OCI-LY3 (cell line): ENCODE data around the gene FBXO42.

ENCODE experiments used
- H2AFZ ChIP-seq: fragments of 200-600, 300-600 bp; shearing (Covaris generic); 2 replicates; pipeline ENCODE4 v1.6.0; 2014; ENCODE audit warnings: antibody characterized with exemption, low read depth, low read length
- H3K27ac ChIP-seq: fragments of 200-600, 300-600 bp; sonication (generic); 2 replicates; pipeline ENCODE4 v1.5.1; 2014; ENCODE audit warnings: mild to moderate bottlenecking, low read length, moderate library complexity, mixed read lengths
- H3K27me3 ChIP-seq: fragments of 200-600, 300-600 bp; sonication (generic); 2 replicates; pipeline ENCODE4 v1.6.1; 2014; ENCODE audit warnings: low read depth, low read length, mixed read lengths
- H3K36me3 ChIP-seq: fragments of 200-600, 300-600 bp; sonication (generic); replicated peaks from 2 replicates; pipeline ENCODE3; 2014; ENCODE audit warnings: low read depth, low read length, mixed read lengths
- H3K4me1 ChIP-seq: fragments of 300-600, 200-600 bp; sonication (generic); 2 replicates; pipeline ENCODE4 v1.6.1; 2014; ENCODE audit warnings: low read length, mixed read lengths
- H3K4me2 ChIP-seq: fragments of 200-600, 300-600 bp; sonication (generic); 2 replicates; pipeline ENCODE4 v1.6.1; 2014; ENCODE audit warnings: low read length, mixed read lengths
- H3K4me3 ChIP-seq: fragments of 300-600, 200-600 bp; sonication (generic); 2 replicates; pipeline ENCODE4 v1.5.1; 2014; ENCODE audit warnings: antibody characterized with exemption, mild to moderate bottlenecking, low read length, moderate library complexity
- H3K79me2 ChIP-seq: fragments of 300-600, 200-600 bp; shearing (Covaris generic); 2 replicates; pipeline ENCODE4 v1.6.1; 2014; ENCODE audit warnings: mild to moderate bottlenecking, low read length, mixed read lengths
- H3K9ac ChIP-seq: fragments of 300-600, 200-600 bp; shearing (Covaris generic); 2 replicates; pipeline ENCODE4 v1.6.0; 2014; ENCODE audit warnings: mild to moderate bottlenecking, low read length, moderate library complexity
- H3K9me3 ChIP-seq: fragments of 200-600, 300-600 bp; shearing (Covaris generic); 2 replicates; pipeline ENCODE4 v1.6.1; 2014; ENCODE audit warnings: low read length, mixed read lengths; ENCODE audit not compliant: insufficient read depth
- H4K20me1 ChIP-seq: fragments of 200-600, 300-600 bp; sonication (generic); 2 replicates; pipeline ENCODE4 v1.6.1; 2016; ENCODE audit warnings: low read length, mixed read lengths; ENCODE audit not compliant: insufficient read depth
- EZH2phosphoT487 ChIP-seq: fragments of 200-600 bp; shearing (Covaris generic); IDR thresholded peaks from 2 replicates; pipeline ENCODE4 v1.6.1; 2018; ENCODE audit warnings: antibody characterized with exemption, mixed run types, low read depth
- TF ChIP-seq, protein P1 (sequence below): fragments of 200-600, 300-600 bp; sonication (generic); IDR thresholded peaks from 2 replicates; pipeline ENCODE4 v1.5.1; 2014; ENCODE audit warnings: antibody characterized with exemption, low read length, low read depth

Gene FBXO42

DNA sequence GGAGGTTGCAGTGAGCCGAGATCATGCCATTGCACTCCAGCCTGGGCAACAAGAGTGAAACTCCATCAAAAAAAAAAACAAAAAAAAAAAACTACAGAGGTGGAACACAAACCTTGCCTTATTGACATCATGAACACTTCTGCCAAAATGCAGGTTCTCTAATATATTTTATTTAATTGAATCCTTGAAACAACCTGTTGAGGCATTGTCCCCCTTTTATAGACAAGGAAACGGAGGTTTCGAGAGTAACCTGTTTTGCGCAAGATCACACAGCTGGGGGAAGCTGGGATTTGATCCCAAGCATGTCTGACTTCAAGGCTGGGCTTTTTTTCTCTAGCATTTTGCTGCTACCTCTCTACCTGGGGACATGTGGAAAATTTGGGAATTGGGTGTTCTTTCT is 17.5 kb upstream of the FBXO42 start:
- Histone ChIP-seq H2AFZ (no peak overlapping the region), H3K27me3 (no peaks in the 10 kb centered on the region), H3K79me2 (peaks cover 71% of the 10 kb centered on the region), H3K9me3 (no peaks in the 10 kb centered on the region), H3K27ac (no peak overlapping the region), H3K4me1 (peaks cover 9% of the 10 kb centered on the region), H4K20me1 (peaks cover 58% of the 10 kb centered on the region), H3K9ac (no peak overlapping the region), H3K4me2 (no peak overlapping the region), H3K36me3 (peaks cover 7% of the 10 kb centered on the region), H3K4me3 (no peak overlapping the region)
- no peak for TF ChIP-seq EZH2phosphoT487
- TF ChIP-seq, protein P1, sequence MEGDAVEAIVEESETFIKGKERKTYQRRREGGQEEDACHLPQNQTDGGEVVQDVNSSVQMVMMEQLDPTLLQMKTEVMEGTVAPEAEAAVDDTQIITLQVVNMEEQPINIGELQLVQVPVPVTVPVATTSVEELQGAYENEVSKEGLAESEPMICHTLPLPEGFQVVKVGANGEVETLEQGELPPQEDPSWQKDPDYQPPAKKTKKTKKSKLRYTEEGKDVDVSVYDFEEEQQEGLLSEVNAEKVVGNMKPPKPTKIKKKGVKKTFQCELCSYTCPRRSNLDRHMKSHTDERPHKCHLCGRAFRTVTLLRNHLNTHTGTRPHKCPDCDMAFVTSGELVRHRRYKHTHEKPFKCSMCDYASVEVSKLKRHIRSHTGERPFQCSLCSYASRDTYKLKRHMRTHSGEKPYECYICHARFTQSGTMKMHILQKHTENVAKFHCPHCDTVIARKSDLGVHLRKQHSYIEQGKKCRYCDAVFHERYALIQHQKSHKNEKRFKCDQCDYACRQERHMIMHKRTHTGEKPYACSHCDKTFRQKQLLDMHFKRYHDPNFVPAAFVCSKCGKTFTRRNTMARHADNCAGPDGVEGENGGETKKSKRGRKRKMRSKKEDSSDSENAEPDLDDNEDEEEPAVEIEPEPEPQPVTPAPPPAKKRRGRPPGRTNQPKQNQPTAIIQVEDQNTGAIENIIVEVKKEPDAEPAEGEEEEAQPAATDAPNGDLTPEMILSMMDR = no peak

- no peak for TF ChIP-seq EZH2phosphoT487
- TF ChIP-seq, protein P1 = no peak
- peak overlapping the region; percentile 93 for H3K4me3 ChIP-seq
- no peaks in the 10 kb centered on the region for H3K27me3 ChIP-seq
- H4K20me1 ChIP-seq = peaks cover 45% of the 10 kb centered on the region
- H3K27ac ChIP-seq = peak overlapping the region; percentile 82
- H3K36me3 ChIP-seq = peaks cover 7% of the 10 kb centered on the region
- peak overlapping the region; percentile 81 for H3K4me2 ChIP-seq
- H3K9me3 ChIP-seq = no peaks in the 10 kb centered on the region
- peak overlapping the region; percentile 92 for H3K9ac ChIP-seq
- H3K79me2 ChIP-seq = peaks cover 57% of the 10 kb centered on the region
- peaks cover 14% of the 10 kb centered on the region for H3K4me1 ChIP-seq
- no peak overlapping the region for H2AFZ ChIP-seq
These were observed 15.9 kb upstream of the FBXO42 start for GRCh38 chr1:16367968-16368890.

DNA sequence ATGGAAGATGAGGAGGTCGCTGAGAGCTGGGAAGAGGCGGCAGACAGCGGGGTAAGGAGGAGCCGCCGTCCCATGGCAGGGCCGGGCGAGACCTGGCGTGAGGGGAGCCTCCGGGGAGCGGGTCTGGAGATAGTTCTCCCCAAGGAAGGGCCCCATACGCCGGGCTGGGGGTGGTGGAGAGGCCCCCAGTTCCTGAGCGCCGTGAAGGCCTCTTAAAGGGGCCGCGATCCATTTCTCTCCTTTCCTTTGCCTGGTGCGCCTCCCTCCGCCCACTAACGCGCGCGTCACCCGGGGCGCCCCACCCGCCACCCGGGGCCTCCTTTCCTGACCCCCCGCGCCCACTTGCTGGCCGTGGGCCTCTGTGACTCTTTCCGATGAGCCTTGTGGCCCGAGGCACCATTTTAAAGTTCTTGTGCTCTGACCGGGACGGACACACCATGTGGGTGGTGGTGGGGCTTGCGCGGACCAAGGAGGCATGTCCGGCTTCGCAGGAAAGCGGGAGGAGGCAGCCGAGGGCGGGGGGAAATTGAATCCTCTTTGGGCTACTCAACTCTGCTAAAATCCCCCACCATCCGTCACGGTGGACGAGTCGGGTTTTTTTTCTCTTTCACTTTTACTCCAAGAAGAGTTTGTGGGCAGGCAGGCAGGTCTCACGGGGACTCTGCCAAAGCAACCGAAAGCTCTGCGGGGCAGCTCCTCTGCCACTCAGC is 15.1 kb upstream of the FBXO42 start:
- H4K20me1 ChIP-seq = peaks cover 39% of the 10 kb centered on the region

More for the DNA sequence above, 15.1 kb upstream of the FBXO42 start:
- no peak for TF ChIP-seq EZH2phosphoT487
- TF ChIP-seq, protein P1 = no peak
- H3K27me3 ChIP-seq = no peaks in the 10 kb centered on the region
- H3K79me2 ChIP-seq = peaks cover 50% of the 10 kb centered on the region
- H3K9me3 ChIP-seq = no peaks in the 10 kb centered on the region
- H3K4me1 ChIP-seq = peaks cover 22% of the 10 kb centered on the region
- no peak overlapping the region; the same call in 1 of the 2 replicates for H2AFZ ChIP-seq
- H3K9ac ChIP-seq = peak overlapping the region; percentile 92
- H3K27ac ChIP-seq = peak overlapping the region; percentile 82
- peak overlapping the region; percentile 93 for H3K4me3 ChIP-seq
- peak overlapping the region; percentile 81 for H3K4me2 ChIP-seq
- H3K36me3 ChIP-seq = peaks cover 3% of the 10 kb centered on the region
